ENCODE results near the gene MATN3.

MATN3 gene

DNA sequence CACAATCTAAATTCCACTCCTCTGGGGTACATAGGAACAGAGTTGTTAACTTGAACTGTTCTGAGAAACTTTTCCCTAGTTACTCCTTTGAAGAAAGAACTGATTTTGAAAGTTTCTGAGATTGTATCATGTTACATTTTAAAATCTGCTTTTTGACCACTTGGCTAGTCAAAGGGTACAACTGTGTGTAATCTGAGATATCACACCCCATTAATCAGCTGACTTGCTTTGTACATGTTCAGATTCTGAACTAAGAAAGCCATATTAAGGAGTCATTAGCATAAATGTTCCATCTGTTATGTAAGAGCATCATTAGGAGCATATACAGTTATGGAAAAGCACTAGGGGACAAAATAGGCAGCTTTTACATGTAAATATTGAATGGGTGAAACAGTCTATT, 18.7 kb downstream of the MATN3 start:
- peak; percentile 66 for DNase-seq

DNA sequence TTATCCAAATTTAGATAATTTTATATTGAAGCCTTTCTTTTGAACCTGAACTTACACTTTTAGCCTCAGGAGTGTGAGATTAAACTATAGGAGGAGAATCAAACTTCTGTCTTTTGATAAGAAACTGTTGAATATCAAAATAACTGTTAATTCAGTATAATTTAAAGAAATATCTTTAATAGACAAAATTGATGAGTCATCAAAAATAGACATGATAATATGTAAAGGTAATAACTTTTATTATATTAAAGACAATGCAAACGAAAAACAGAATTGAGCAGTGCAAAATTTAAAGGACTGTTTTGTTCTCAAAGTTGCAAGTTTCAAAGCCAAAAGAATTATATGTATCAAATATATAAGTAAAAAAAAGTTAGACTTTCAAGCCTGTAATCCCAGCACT, 20.6 kb downstream of the MATN3 start:
- DNase-seq, result no peak

- DNase-seq, result no peak
These were observed 22.1 kb downstream of the MATN3 start for GRCh38 chr2:19990416-19990728.

GRCh38 chr2:19989667-19990415, 22.6 kb downstream of the MATN3 start, which contains the start of gene WDR35:
Gene WDR35, minus strand, starts transcription at chr2:19990105. Its CDS starts 90 bp downstream, at chr2:19990015.
- peak; percentile 55 for DNase-seq

GRCh38 chr2:19989342-19989666, 23.2 kb downstream of the MATN3 start:
- DNase-seq, result no peak

DNA sequence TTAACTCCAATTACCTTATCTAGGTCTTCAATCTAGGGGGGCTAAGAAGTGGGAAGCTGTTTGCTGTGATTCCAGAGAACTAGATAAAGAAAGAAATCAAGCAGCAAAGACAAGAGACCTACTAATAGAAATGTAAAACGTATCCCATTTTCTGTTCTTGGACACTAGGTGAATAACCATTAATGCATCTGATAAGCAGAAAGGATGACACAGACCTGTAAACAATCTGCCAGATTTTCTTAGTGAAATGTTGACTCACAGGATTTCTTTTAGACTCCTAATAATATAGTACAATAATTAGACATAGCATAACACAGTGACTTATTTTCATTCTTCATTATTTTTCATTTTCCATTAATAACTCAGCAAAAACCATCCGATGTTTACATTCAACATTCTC, 23.9 kb downstream of the MATN3 start:
- no peak for DNase-seq

DNA sequence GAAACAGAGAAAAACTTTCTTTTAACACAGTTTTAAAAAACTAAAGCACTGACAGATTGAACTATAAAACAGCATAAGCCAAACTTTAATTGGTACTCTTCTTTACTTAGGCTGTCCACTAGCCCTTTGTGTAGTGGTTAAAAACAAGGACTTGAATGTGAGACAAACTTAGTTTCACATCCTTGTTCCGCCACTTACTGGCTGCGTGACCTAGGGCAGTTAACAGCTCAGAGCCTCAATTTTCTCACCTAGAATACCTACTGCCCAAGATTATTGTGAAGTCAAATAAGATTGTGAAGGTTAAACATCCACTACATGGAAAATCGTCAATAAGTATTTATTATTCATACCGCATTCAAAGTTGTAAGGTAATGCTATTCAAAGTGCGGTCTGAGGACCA, 24.5 kb downstream of the MATN3 start:
- no peak for DNase-seq

DNA sequence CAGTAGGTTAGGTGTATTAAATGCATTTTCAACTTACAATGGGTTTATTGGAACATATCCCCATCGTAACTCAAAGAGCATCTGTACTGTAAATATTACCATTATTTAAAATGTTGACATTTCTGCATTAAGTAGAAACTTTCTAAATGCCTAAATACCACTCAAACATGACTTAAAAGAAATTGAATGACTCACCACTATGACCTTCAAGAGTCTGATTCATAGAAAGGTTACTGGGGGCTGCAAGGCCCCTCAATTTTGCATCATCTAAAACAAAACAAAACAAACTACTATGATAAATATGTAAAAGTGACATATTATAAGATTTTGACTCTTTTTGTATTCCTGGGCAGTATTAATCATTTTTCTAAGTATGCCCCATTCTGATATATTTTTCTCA, 30.2 kb downstream of the MATN3 start:
- DNase-seq, result no peak

- no peak for DNase-seq
These were observed 32.5 kb downstream of the MATN3 start for GRCh38 chr2:19979932-19980331.

DNA sequence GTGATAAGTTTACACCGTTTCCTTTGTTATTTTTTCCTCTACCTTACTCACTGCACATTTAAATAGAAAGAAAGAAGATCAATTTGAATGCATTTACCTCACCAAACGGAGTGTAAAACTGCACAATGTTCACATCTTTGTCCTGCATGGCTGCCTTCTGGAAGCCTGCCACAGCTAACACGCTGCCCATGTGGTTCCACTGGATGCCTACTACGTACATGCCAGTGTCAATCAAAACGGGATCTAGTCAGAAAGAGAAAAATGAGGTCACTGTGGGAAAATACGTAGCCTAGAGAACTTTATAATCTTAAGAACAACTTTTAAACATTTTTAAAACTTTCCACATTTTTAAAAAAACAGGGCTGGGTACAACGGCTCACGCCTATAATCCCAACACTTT, 39.0 kb downstream of the MATN3 start:
- DNase-seq, result no peak

GRCh38 chr2:19971691-19972090, 40.8 kb downstream of the MATN3 start:
- DNase-seq, result no peak

- no peak for DNase-seq
These were observed 49.1 kb downstream of the MATN3 start for GRCh38 chr2:19963386-19963785.

DNA sequence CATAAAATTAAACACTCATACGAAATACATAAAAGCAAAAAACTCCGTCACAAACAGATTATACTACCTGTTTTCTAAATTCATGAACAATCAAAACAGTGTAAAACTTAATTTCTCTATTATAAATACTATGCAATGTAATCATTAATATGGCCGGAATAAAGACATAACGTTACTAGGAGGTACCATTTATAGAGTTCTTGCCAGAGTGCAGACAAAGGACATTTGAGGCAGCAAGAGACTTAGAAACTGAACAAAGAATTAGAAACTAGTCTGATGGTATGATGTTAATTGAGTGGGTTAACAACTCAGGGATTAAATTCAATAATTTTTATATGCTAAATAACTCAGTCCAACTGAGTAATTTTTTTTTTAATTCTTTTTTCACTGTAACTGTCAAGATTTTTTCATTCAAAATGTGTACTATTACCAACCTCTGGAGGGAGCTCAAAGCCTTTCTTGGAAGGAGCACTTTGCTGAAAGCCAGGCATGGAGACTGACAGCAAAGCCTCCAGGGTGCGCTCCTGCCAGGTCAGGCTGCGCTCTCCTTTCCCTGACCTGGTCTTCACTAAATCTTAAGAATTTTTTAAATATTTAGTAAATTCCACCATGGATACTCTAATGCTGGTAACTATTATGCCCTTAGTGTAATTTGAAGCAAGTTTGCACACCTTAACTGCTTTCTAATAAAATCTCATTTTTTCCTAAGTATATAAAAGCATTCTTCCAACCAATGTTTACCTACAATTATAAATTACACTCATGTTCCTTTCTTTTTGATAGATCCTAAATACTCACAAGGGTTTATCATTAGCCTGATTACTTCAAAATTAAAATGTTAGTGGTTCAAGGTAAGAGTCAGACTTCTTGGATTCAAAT, 56.7 kb downstream of the MATN3 start:
- peak; percentile 32 for DNase-seq

DNA sequence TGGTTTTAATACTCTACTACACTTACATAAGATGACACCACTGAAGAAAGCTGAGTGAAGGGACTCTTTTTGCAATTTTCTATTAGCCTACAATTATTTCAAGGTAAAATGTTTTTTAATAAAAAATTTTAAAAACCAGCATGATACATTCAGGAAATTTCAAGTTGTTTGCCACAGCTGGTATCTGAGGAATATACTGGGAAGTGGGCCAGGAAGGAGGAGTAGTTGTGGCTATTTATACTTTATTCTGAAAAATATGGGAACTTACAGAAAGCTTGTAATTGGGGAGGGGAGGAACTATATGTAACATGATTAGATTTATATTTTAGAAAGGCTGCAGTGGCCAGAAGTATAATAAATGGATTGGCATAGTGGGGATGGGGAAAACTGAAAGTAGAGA, 63.4 kb downstream of the MATN3 start:
- DNase-seq, result no peak

- DNase-seq, result no peak
These were observed 65.1 kb downstream of the MATN3 start for GRCh38 chr2:19947184-19947940.

DNA sequence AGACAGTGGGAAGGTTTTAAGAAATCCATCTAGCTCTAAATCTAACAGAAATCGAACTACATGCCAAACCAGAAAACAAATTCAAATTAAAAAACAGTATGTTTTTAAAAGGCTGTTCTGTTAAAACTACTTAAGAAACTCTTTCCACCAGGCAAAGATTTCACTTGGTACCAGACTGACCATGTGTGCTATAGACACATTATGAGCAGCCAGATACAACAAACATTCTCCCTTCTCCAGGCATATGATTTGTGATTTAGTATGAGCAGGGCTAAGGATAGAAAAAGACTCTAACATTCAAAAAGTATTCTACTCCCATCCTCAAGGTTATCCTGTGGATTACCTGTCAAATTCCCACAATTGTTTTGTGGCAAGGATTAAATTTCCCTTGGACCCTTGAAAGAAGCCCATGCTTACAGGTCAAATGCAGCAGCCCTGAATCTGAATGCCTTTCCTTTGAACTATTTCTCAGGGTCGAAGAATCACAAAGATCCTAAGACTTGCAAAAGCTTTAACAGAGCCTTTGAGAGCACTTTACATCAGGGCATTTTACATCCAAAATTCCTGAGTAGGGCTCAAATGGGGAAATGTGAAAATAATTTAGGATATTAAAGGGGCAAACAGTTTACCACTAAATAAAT, 68.1 kb downstream of the MATN3 start:
- no peak for DNase-seq

DNA sequence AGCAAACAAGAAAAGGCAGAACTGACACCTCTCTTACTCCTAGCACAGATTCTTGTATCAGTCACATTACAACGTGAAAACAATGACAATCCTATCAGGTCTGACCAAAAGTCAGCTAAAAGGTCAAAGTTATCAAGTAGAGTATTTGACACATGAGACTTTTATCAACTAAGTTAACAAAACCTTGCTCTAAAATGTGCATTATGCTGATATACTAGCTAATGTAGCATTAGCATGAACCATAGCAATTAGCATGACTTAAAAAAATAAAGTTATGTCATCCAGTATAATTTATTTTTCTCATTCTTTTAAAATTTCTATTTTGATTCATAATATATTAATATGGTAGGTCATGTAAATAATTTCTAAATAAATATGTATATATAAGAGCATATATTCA, 69.3 kb downstream of the MATN3 start:
- no peak for DNase-seq

DNA sequence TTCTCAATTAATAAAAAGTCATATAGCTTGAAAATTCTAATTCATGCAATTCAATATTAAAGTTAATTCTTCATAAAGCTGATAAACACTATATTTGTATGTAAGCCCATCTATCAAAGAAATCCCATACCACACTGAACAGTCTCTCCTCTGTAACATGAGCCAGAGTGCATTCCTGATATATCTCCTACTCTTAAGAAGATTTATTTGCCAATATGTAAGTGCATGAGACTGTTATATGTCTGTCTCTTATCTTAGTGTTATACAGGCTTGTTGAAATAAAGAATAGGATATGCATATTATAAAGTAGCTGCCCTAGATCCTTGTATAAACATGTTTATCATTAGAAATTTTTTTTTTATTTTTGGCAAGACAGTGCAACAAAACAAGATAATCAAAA, 70.3 kb downstream of the MATN3 start:
- no peak for DNase-seq
